ENCODE data around the gene CHST12.

GRCh38 chr7:2374830-2375728, 28.3 kb upstream of the CHST12 start:
- no peak for TF ChIP-seq GATA2 (IDR thresholded peaks at IDR 0.05; ENCODE audit: low read depth, low read length)
- TF ChIP-seq GATA3 (IDR thresholded peaks at IDR 0.05; ENCODE audit: low read depth, low read length): no peak

All from SH-SY5Y (cell line).